HG03039 (cell line): Measurements from ENCODE around the gene TOGARAM2.
"Not testable (repeated sequence)": the region's sequence is repeated elsewhere in the genome, so short reads cannot be mapped to it uniquely, and the experiment has no call there.

Experiments
- ATAC-seq: cut with Tn5 transposase; IDR thresholded peaks from one replicate; pipeline ENCODE4 v1.9.1; 2021; ENCODE audit warnings: mild to moderate bottlenecking, moderate library complexity; ENCODE audit not compliant: unreplicated experiment

The TOGARAM2 gene

GRCh38 chr2:29071032-29071975, 90.2 kb downstream of the TOGARAM2 start:
- no peak for ATAC-seq

GRCh38 chr2:29072251-29072650, 91.2 kb downstream of the TOGARAM2 start:
- no peak for ATAC-seq

- ATAC-seq: no peak
Measured at GRCh38 chr2:29072971-29073725, 92.0 kb downstream of the TOGARAM2 start.

GRCh38 chr2:29073933-29074332, 92.8 kb downstream of the TOGARAM2 start:
- no peak for ATAC-seq

GRCh38 chr2:29074411-29074810, 93.3 kb downstream of the TOGARAM2 start, which contains the start of gene PCARE:
Gene PCARE, minus strand, starts transcription at chr2:29074523. Its CDS starts 262 bp downstream, at chr2:29074261.
- no peak for ATAC-seq

- ATAC-seq: no peak
Measured at GRCh38 chr2:29075894-29076705, 95.0 kb downstream of the TOGARAM2 start.

- ATAC-seq: no peak
Measured at GRCh38 chr2:29079887-29080286, 98.8 kb downstream of the TOGARAM2 start.

- no peak for ATAC-seq
Measured at GRCh38 chr2:29080886-29081743, 100.0 kb downstream of the TOGARAM2 start.

GRCh38 chr2:29082804-29083495, 101.9 kb downstream of the TOGARAM2 start:
- ATAC-seq: no peak

GRCh38 chr2:29084554-29084953, 103.5 kb downstream of the TOGARAM2 start:
- no peak for ATAC-seq

GRCh38 chr2:29090311-29090710, 109.2 kb downstream of the TOGARAM2 start:
- not testable (repeated sequence) for ATAC-seq

GRCh38 chr2:29096969-29097368, 115.9 kb downstream of the TOGARAM2 start:
- ATAC-seq: no peak

GRCh38 chr2:29097569-29097968, 116.5 kb downstream of the TOGARAM2 start:
- no peak for ATAC-seq

- no peak for ATAC-seq
Measured at GRCh38 chr2:29100564-29100963, 119.5 kb downstream of the TOGARAM2 start.
